ENCODE results near the gene KIF26B.

KIF26B gene

GRCh38 chr1:245177071-245177900 lies 22.5 kb downstream of the KIF26B start:
- TF ChIP-seq POLR2A (IDR thresholded peaks at IDR 0.05; ENCODE audit: low read depth, low read length) (no peak), TAF1 (IDR thresholded peaks at IDR 0.05; ENCODE audit: low read depth, low read length) (no peak), POLR2AphosphoS5 (IDR thresholded peaks at IDR 0.05; ENCODE audit: low read depth, low read length) (no peak), POU2F2 (IDR thresholded peaks at IDR 0.05; ENCODE audit: low read depth, low read length) (no peak), PAX5 (IDR thresholded peaks at IDR 0.05; ENCODE audit: insufficient read depth, low read length, severe bottlenecking) (no peak), SPI1 (IDR thresholded peaks at IDR 0.05; ENCODE audit: low read depth, low read length) (no peak)
- FAIRE-seq = no peak
- no peak for DNase-seq (ENCODE audit: insufficient read length, low spot score)

GRCh38 chr1:245179706-245180105 lies 24.9 kb downstream of the KIF26B start:
- TF ChIP-seq SPI1 (IDR thresholded peaks at IDR 0.05; ENCODE audit: low read depth, low read length) (no peak), TAF1 (IDR thresholded peaks at IDR 0.05; ENCODE audit: low read depth, low read length) (no peak), POLR2AphosphoS5 (IDR thresholded peaks at IDR 0.05; ENCODE audit: low read depth, low read length) (no peak), POU2F2 (IDR thresholded peaks at IDR 0.05; ENCODE audit: low read depth, low read length) (no peak), PAX5 (IDR thresholded peaks at IDR 0.05; ENCODE audit: insufficient read depth, low read length, severe bottlenecking) (no peak), POLR2A (IDR thresholded peaks at IDR 0.05; ENCODE audit: low read depth, low read length) (no peak)
- no peak for FAIRE-seq
- no peak for DNase-seq (ENCODE audit: insufficient read length, low spot score)

- DNase-seq (ENCODE audit: insufficient read length, low spot score) (no peak), FAIRE-seq (no peak)
- TF ChIP-seq PAX5 (IDR thresholded peaks at IDR 0.05; ENCODE audit: insufficient read depth, low read length, severe bottlenecking) = no peak
- no peak for TF ChIP-seq POLR2AphosphoS5 (IDR thresholded peaks at IDR 0.05; ENCODE audit: low read depth, low read length)
- no peak for TF ChIP-seq POLR2A (IDR thresholded peaks at IDR 0.05; ENCODE audit: low read depth, low read length)
- no peak for TF ChIP-seq POU2F2 (IDR thresholded peaks at IDR 0.05; ENCODE audit: low read depth, low read length)
- TF ChIP-seq TAF1 (IDR thresholded peaks at IDR 0.05; ENCODE audit: low read depth, low read length) = no peak
- no peak for TF ChIP-seq SPI1 (IDR thresholded peaks at IDR 0.05; ENCODE audit: low read depth, low read length)
Measured at GRCh38 chr1:245180496-245181157, 25.8 kb downstream of the KIF26B start.

- DNase-seq (ENCODE audit: insufficient read length, low spot score) = no peak
- no peak for FAIRE-seq
- TF ChIP-seq POLR2AphosphoS5 (IDR thresholded peaks at IDR 0.05; ENCODE audit: low read depth, low read length) = no peak
Measured at GRCh38 chr1:245181158-245181517, 26.4 kb downstream of the KIF26B start.

- DNase-seq (ENCODE audit: insufficient read length, low spot score) (no peak), FAIRE-seq (no peak)
- TF ChIP-seq SPI1 (IDR thresholded peaks at IDR 0.05; ENCODE audit: low read depth, low read length) = no peak
- TF ChIP-seq POU2F2 (IDR thresholded peaks at IDR 0.05; ENCODE audit: low read depth, low read length) = no peak
- TF ChIP-seq POLR2A (IDR thresholded peaks at IDR 0.05; ENCODE audit: low read depth, low read length) = no peak
- no peak for TF ChIP-seq PAX5 (IDR thresholded peaks at IDR 0.05; ENCODE audit: insufficient read depth, low read length, severe bottlenecking)
- TF ChIP-seq TAF1 (IDR thresholded peaks at IDR 0.05; ENCODE audit: low read depth, low read length) = no peak
- no peak for TF ChIP-seq POLR2AphosphoS5 (IDR thresholded peaks at IDR 0.05; ENCODE audit: low read depth, low read length)
Measured at GRCh38 chr1:245182028-245182427, 27.2 kb downstream of the KIF26B start.

GRCh38 chr1:245183429-245183828 lies 28.6 kb downstream of the KIF26B start:
- FAIRE-seq (no peak), DNase-seq (ENCODE audit: insufficient read length, low spot score) (no peak)
- TF ChIP-seq POU2F2 (IDR thresholded peaks at IDR 0.05; ENCODE audit: low read depth, low read length) (no peak), TAF1 (IDR thresholded peaks at IDR 0.05; ENCODE audit: low read depth, low read length) (no peak), POLR2AphosphoS5 (IDR thresholded peaks at IDR 0.05; ENCODE audit: low read depth, low read length) (no peak), SPI1 (IDR thresholded peaks at IDR 0.05; ENCODE audit: low read depth, low read length) (no peak), POLR2A (IDR thresholded peaks at IDR 0.05; ENCODE audit: low read depth, low read length) (no peak), PAX5 (IDR thresholded peaks at IDR 0.05; ENCODE audit: insufficient read depth, low read length, severe bottlenecking) (no peak)

- no peak for DNase-seq (ENCODE audit: insufficient read length, low spot score)
- TF ChIP-seq TAF1 (IDR thresholded peaks at IDR 0.05; ENCODE audit: low read depth, low read length) (no peak), PAX5 (IDR thresholded peaks at IDR 0.05; ENCODE audit: insufficient read depth, low read length, severe bottlenecking) (no peak), POU2F2 (IDR thresholded peaks at IDR 0.05; ENCODE audit: low read depth, low read length) (no peak), POLR2AphosphoS5 (IDR thresholded peaks at IDR 0.05; ENCODE audit: low read depth, low read length) (no peak), SPI1 (IDR thresholded peaks at IDR 0.05; ENCODE audit: low read depth, low read length) (no peak), POLR2A (IDR thresholded peaks at IDR 0.05; ENCODE audit: low read depth, low read length) (no peak)
- no peak for FAIRE-seq
Measured at GRCh38 chr1:245184779-245185178, 30.0 kb downstream of the KIF26B start.

GRCh38 chr1:245188403-245188802 lies 33.6 kb downstream of the KIF26B start:
- DNase-seq (ENCODE audit: insufficient read length, low spot score) = no peak
- FAIRE-seq = no peak

GRCh38 chr1:245195398-245195797 lies 40.6 kb downstream of the KIF26B start:
- FAIRE-seq (no peak), DNase-seq (ENCODE audit: insufficient read length, low spot score) (no peak)
- TF ChIP-seq POLR2AphosphoS5 (IDR thresholded peaks at IDR 0.05; ENCODE audit: low read depth, low read length) = no peak
- TF ChIP-seq PAX5 (IDR thresholded peaks at IDR 0.05; ENCODE audit: insufficient read depth, low read length, severe bottlenecking) = no peak
- no peak for TF ChIP-seq TAF1 (IDR thresholded peaks at IDR 0.05; ENCODE audit: low read depth, low read length)
- TF ChIP-seq POLR2A (IDR thresholded peaks at IDR 0.05; ENCODE audit: low read depth, low read length) = no peak
- TF ChIP-seq SPI1 (IDR thresholded peaks at IDR 0.05; ENCODE audit: low read depth, low read length) = no peak
- TF ChIP-seq POU2F2 (IDR thresholded peaks at IDR 0.05; ENCODE audit: low read depth, low read length) = no peak

More at GRCh38 chr1:245188403-245188802, 33.6 kb downstream of the KIF26B start:
- TF ChIP-seq POLR2AphosphoS5 (IDR thresholded peaks at IDR 0.05; ENCODE audit: low read depth, low read length) = no peak
- TF ChIP-seq POU2F2 (IDR thresholded peaks at IDR 0.05; ENCODE audit: low read depth, low read length) = no peak
- no peak for TF ChIP-seq PAX5 (IDR thresholded peaks at IDR 0.05; ENCODE audit: insufficient read depth, low read length, severe bottlenecking)
- TF ChIP-seq TAF1 (IDR thresholded peaks at IDR 0.05; ENCODE audit: low read depth, low read length) = no peak
- TF ChIP-seq SPI1 (IDR thresholded peaks at IDR 0.05; ENCODE audit: low read depth, low read length) = no peak
- TF ChIP-seq POLR2A (IDR thresholded peaks at IDR 0.05; ENCODE audit: low read depth, low read length) = no peak
